Hepatocyte (in vitro differentiated cells): Measurements from ENCODE around the gene ATXN2.

Experiments
- CTCF ChIP-seq: fragments of 200-600 bp; sonication (generic); IDR thresholded peaks from 2 replicates; pipeline ENCODE4 v1.5.1; 2016; ENCODE audit warnings: antibody characterized with exemption, mild to moderate bottlenecking; ENCODE audit not compliant: poor library complexity
- EZH2 ChIP-seq: fragments of 200-600 bp; sonication (generic); IDR thresholded peaks from 2 replicates; pipeline ENCODE4 v1.6.1; 2016; ENCODE audit warnings: antibody characterized with exemption, mild to moderate bottlenecking, borderline replicate concordance
- EZH2phosphoT487 ChIP-seq: fragments of 200-600 bp; sonication (generic); IDR thresholded peaks from one replicate; pipeline ENCODE4 v1.6.1; 2018; ENCODE audit warnings: antibody characterized with exemption, mild to moderate bottlenecking, low read depth, moderate library complexity; ENCODE audit not compliant: unreplicated experiment, severe bottlenecking

GRCh38 chr12:111600205-111600642, 1.1 kb upstream of the ATXN2 start:
- TF ChIP-seq CTCF, result no peak
- TF ChIP-seq EZH2phosphoT487, result no peak
- no peak for TF ChIP-seq EZH2
